Activated CD4-positive, alpha-beta T cell treated with anti-CD3 and anti-CD28 coated beads for 1 hour (primary cell): ENCODE data around the gene IFITM5.

Experiments used
- DNase-seq: peaks from one replicate; pipeline ENCODE4 v3.0.0-alpha.2; 2020

IFITM5 gene

GRCh38 chr11:293852-294661 is 5.3 kb downstream of the IFITM5 start:
- DNase-seq: peak; percentile 13

GRCh38 chr11:293271-293851 is 6.0 kb downstream of the IFITM5 start:
- DNase-seq: peak; percentile 14

- peak; percentile 16 for DNase-seq
Measured at GRCh38 chr11:292211-293121, 6.9 kb downstream of the IFITM5 start.

GRCh38 chr11:291281-292210 is 7.8 kb downstream of the IFITM5 start:
- DNase-seq: peak; percentile 30

GRCh38 chr11:290621-291231 is 8.6 kb downstream of the IFITM5 start:
- DNase-seq: peak; percentile 27

- DNase-seq: peak; percentile 28
Measured at GRCh38 chr11:289712-290620, 9.4 kb downstream of the IFITM5 start.

- DNase-seq: peak; percentile 45
Measured at GRCh38 chr11:289398-289711, 10.0 kb downstream of the IFITM5 start.

GRCh38 chr11:288478-289397 is 10.6 kb downstream of the IFITM5 start, which contains the start of gene PGGHG:
PGGHG (plus strand) TSS chr11:289126; CDS start chr11:289817, 691 bp downstream.
- DNase-seq: peak; percentile 58

- peak; percentile 74 for DNase-seq
Measured at GRCh38 chr11:287821-288477, 11.4 kb downstream of the IFITM5 start.

- peak; percentile 77 for DNase-seq
Measured at GRCh38 chr11:286977-287820, 12.1 kb downstream of the IFITM5 start.

GRCh38 chr11:285894-286220 is 13.5 kb downstream of the IFITM5 start:
- DNase-seq: no peak

GRCh38 chr11:285021-285893 is 14.1 kb downstream of the IFITM5 start:
- no peak for DNase-seq

GRCh38 chr11:284105-285020 is 15.0 kb downstream of the IFITM5 start:
- peak; percentile 9 for DNase-seq

- no peak for DNase-seq
Measured at GRCh38 chr11:283405-284104, 15.8 kb downstream of the IFITM5 start.

GRCh38 chr11:282630-283360 is 16.5 kb downstream of the IFITM5 start:
- no peak for DNase-seq
